Measurements from ENCODE around the gene MORC1. TPM values are rescaled to one million over a fixed set of nuclear protein-coding genes. Genes with fewer than 3 reads are reported as not detected.

Gene MORC1, protein sequence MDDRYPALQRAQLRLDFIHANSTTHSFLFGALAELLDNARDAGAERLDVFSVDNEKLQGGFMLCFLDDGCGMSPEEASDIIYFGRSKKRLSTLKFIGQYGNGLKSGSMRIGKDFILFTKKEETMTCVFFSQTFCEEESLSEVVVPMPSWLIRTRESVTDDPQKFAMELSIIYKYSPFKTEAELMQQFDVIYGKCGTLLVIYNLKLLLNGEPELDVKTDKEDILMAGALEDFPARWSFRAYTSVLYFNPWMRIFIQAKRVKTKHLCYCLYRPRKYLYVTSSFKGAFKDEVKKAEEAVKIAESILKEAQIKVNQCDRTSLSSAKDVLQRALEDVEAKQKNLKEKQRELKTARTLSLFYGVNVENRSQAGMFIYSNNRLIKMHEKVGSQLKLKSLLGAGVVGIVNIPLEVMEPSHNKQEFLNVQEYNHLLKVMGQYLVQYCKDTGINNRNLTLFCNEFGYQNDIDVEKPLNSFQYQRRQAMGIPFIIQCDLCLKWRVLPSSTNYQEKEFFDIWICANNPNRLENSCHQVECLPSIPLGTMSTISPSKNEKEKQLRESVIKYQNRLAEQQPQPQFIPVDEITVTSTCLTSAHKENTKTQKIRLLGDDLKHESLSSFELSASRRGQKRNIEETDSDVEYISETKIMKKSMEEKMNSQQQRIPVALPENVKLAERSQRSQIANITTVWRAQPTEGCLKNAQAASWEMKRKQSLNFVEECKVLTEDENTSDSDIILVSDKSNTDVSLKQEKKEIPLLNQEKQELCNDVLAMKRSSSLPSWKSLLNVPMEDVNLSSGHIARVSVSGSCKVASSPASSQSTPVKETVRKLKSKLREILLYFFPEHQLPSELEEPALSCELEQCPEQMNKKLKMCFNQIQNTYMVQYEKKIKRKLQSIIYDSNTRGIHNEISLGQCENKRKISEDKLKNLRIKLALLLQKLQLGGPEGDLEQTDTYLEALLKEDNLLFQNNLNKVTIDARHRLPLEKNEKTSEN
- total RNA-seq: not detected

DNA sequence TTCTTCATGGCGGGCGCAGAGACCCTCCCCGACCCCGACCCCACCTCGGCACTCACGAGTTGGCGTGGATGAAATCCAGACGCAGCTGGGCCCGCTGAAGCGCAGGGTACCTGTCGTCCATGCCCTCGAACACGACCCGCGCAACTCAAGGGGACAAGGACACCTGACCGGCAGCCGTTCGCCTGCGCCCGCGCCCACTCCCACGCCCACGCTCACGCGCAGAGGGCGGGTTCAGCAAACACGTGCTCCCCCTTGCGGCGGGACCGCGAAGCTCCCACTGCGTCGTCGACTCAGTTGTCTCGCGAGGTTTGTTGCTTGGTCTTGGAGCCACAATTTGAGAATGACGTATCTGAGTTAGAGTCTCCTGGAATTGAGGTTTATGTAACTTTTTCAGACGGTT, at the start of gene MORC1:
MORC1 (minus strand) TSS at position 196 of the 400 bp plus-strand sequence; CDS start at position 121, 75 bp downstream.
- Histone ChIP-seq H3K27me3 (no peaks in the 10 kb centered on the region), H3K36me3 (no peaks in the 10 kb centered on the region), H3K9me3 (no peaks in the 10 kb centered on the region), H3K27ac (no peak within 1 kb of the TSS), H3K4me3 (no peak within 1 kb of the TSS), H3K4me1 (no peaks in the 10 kb centered on the region)
- in situ Hi-C loops (cut with MboI; ENCODE audit: low sequenced_read_pairs in 4 of 4): no loop called here
- intact Hi-C loops (cut with DNase I; ENCODE audit: low total_unique reads): no loop called here
- TF ChIP-seq, protein P1, sequence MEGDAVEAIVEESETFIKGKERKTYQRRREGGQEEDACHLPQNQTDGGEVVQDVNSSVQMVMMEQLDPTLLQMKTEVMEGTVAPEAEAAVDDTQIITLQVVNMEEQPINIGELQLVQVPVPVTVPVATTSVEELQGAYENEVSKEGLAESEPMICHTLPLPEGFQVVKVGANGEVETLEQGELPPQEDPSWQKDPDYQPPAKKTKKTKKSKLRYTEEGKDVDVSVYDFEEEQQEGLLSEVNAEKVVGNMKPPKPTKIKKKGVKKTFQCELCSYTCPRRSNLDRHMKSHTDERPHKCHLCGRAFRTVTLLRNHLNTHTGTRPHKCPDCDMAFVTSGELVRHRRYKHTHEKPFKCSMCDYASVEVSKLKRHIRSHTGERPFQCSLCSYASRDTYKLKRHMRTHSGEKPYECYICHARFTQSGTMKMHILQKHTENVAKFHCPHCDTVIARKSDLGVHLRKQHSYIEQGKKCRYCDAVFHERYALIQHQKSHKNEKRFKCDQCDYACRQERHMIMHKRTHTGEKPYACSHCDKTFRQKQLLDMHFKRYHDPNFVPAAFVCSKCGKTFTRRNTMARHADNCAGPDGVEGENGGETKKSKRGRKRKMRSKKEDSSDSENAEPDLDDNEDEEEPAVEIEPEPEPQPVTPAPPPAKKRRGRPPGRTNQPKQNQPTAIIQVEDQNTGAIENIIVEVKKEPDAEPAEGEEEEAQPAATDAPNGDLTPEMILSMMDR (IDR thresholded peaks at IDR 0.05 in 4 of 5, conservative IDR thresholded peaks at IDR 0.05 in 1 of 5): no peak
- TF ChIP-seq POLR2A (IDR thresholded peaks at IDR 0.05): no peak
- no peak for ATAC-seq
- no peak for DNase-seq

DNA sequence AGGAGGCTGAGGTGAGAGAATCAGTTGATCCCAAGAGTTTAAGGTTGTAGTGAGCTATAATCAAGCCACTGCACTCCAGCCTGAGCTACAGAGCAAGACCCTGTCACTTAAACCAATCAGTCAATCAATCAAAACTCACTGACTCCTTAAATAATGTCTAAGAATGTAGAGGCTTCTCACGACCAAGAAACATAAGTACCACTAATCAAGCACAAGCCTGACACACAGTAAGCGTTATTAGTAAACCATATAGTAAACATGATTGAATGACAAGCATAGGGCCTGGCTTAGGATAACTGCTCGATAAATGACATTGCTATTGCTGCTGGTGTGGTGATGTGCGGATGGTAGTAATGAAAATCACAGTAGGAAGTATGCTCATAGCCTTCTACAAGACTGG, 48.0 kb upstream of the MORC1 start:
- Histone ChIP-seq H3K9me3 (no peaks in the 10 kb centered on the region), H3K4me1 (no peaks in the 10 kb centered on the region), H3K27ac (no peak overlapping the region), H3K27me3 (no peaks in the 10 kb centered on the region), H3K4me3 (no peak overlapping the region), H3K36me3 (no peaks in the 10 kb centered on the region)
- intact Hi-C loops (cut with DNase I; ENCODE audit: low total_unique reads): no loop called here
- TF ChIP-seq POLR2A (IDR thresholded peaks at IDR 0.05): no peak
- TF ChIP-seq, protein P1 (IDR thresholded peaks at IDR 0.05 in 4 of 5, conservative IDR thresholded peaks at IDR 0.05 in 1 of 5): no peak
- in situ Hi-C loops (cut with MboI; ENCODE audit: low sequenced_read_pairs in 4 of 4): no loop called here
- DNase-seq (no peak), ATAC-seq (no peak)

DNA sequence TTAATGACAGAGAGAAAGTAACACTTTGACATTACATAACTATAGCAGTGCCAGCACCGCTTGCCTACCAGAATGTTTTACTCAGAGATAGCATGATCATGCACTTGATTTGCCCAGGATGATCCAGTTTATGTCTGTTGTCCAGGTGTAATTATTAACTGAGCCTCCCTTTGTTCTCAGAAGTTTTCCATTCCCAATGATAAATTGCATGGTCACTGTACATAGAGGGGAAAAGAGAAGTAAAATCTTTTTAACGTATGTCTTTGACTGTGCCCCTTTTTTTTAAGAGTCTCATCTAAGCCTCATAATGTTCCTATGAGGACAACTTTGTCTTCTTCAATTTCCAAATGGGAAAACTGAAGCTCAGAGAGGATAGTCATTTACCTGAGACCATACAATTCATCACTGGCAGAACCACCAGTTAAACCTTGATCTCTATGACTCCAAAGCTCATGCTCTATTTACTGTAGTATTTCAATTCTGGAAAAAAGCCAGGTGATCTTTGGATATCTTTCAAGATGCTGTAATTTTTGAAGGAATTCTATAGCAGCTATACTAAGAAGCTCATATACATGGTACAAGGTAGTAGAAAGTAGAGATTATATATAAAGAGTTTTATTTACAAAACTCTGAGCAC, 43.7 kb upstream of the MORC1 start:
- in situ Hi-C loops (cut with MboI; ENCODE audit: low sequenced_read_pairs in 4 of 4): no loop called here
- intact Hi-C loops (cut with DNase I; ENCODE audit: low total_unique reads): no loop called here
- ATAC-seq: no peak
- TF ChIP-seq POLR2A (IDR thresholded peaks at IDR 0.05): no peak
- TF ChIP-seq, protein P1 (IDR thresholded peaks at IDR 0.05 in 4 of 5, conservative IDR thresholded peaks at IDR 0.05 in 1 of 5): no peak
- Histone ChIP-seq H3K4me1 (no peaks in the 10 kb centered on the region), H3K36me3 (no peaks in the 10 kb centered on the region), H3K27ac (no peak overlapping the region), H3K9me3 (no peaks in the 10 kb centered on the region), H3K27me3 (no peaks in the 10 kb centered on the region), H3K4me3 (no peak overlapping the region)
- DNase-seq: no peak

DNA sequence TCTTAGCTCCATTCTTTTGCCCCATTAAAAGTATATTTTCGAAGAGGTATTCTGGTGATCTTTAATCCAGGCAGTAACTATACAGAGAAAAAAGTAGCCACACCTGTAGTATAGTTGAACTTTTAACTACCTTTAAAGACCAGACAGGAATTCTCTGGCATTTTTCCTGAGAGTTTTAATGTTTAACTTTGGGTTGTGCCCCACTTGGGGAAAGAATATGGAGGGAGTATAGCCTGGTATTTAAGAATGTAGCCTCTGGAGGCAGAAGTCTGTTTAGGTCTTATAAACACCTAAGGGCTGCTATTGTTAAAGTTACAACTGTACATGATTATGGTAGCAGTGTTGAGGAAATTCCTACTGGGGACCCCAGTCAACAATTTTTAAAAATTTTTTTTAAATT, 37.9 kb upstream of the MORC1 start:
- DNase-seq: no peak
- in situ Hi-C loops (cut with MboI; ENCODE audit: low sequenced_read_pairs in 4 of 4): no loop called here
- no peak overlapping the region for H3K27ac ChIP-seq
- ATAC-seq: no peak
- no peaks in the 10 kb centered on the region for H3K4me1 ChIP-seq
- H3K4me3 ChIP-seq: no peak overlapping the region
- H3K9me3 ChIP-seq: no peaks in the 10 kb centered on the region
- intact Hi-C loops (cut with DNase I; ENCODE audit: low total_unique reads): no loop called here
- H3K27me3 ChIP-seq: no peaks in the 10 kb centered on the region
- no peak for TF ChIP-seq POLR2A (IDR thresholded peaks at IDR 0.05)
- TF ChIP-seq, protein P1 (IDR thresholded peaks at IDR 0.05 in 4 of 5, conservative IDR thresholded peaks at IDR 0.05 in 1 of 5): no peak
- H3K36me3 ChIP-seq: no peaks in the 10 kb centered on the region

All from gastrocnemius medialis (tissue), 4 donors.